ENCODE results near the gene RAB22A. TPM values are rescaled to one million over a fixed set of nuclear protein-coding genes. Genes with fewer than 3 reads are reported as not detected.

RAB22A gene
- total and polyA plus RNA-seq, 9 of the 15 experiments (the other 6 are each of a cell fraction or from before 2014, with no cell fraction given), result 1.1 to 8.0 (median 6.7) TPM

DNA sequence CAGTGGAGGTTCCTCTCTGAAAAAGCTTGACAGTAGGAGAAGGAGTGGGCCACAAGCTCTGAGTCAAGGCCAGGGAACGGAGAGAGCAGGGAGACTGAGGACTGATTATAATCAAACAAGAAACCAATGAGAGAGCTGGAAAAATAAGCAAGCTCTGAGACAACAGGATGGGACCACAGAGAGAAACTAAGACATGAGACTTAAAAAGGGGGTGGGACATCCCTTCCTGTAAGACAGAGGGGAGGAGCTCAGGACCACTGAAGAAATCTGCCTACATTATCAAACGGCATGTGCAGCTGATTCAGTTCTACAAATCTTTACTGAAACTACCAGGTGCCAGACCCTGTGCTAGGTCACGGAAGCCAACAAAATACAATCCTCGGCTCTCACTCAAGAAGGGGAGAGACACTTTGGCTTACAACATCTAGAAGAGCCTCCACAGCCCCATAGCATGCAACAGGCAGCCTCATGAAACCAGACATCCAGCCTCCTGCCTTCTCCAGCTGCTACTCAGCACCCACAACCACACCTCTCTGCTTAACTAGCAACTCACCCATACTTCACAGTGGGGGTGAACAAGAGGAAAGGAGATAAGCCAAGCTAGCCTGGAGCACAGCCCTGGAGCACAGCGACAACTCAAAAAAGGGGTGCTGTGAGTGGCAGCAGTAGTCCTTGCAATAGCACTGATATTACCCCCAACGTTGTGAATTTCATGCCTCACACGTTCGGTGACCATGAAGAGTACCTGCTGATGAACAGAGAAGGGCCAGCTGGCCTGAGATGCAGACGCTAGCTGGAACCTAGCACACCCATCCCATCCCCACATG, 41.9 kb upstream of the RAB22A start (continued):
- TF ChIP-seq HMBOX1 (IDR thresholded peaks at IDR 0.05) (peak; percentile 95), ZNF263 (CRISPR knock-in tag; IDR thresholded peaks at IDR 0.05; ENCODE audit: borderline replicate concordance) (peak; percentile 91), SLC30A9 (CRISPR knock-in tag; IDR thresholded peaks at IDR 0.05) (no peak), TAF9B (IDR thresholded peaks at IDR 0.05; ENCODE audit: partially characterized antibody) (no peak)
- TF ChIP-seq, protein P1, sequence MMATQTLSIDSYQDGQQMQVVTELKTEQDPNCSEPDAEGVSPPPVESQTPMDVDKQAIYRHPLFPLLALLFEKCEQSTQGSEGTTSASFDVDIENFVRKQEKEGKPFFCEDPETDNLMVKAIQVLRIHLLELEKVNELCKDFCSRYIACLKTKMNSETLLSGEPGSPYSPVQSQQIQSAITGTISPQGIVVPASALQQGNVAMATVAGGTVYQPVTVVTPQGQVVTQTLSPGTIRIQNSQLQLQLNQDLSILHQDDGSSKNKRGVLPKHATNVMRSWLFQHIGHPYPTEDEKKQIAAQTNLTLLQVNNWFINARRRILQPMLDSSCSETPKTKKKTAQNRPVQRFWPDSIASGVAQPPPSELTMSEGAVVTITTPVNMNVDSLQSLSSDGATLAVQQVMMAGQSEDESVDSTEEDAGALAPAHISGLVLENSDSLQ (IDR thresholded peaks at IDR 0.05), result 0 out of 2 replicates have a peak, but pooled peaks have one; percentile 6
- TF ChIP-seq, protein P2, sequence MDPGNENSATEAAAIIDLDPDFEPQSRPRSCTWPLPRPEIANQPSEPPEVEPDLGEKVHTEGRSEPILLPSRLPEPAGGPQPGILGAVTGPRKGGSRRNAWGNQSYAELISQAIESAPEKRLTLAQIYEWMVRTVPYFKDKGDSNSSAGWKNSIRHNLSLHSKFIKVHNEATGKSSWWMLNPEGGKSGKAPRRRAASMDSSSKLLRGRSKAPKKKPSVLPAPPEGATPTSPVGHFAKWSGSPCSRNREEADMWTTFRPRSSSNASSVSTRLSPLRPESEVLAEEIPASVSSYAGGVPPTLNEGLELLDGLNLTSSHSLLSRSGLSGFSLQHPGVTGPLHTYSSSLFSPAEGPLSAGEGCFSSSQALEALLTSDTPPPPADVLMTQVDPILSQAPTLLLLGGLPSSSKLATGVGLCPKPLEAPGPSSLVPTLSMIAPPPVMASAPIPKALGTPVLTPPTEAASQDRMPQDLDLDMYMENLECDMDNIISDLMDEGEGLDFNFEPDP (CRISPR knock-in tag; IDR thresholded peaks at IDR 0.05), result no peak
